ENCODE data around the gene PPP1R14D. TPM values are rescaled to one million over a fixed set of nuclear protein-coding genes. Genes with fewer than 3 reads are reported as not detected.
A peak's percentile ranks its signal among the peaks of the same experiment; 100 is the strongest.

The PPP1R14D gene
- total RNA-seq, 2 experiments from 2014 or later = not detected

DNA sequence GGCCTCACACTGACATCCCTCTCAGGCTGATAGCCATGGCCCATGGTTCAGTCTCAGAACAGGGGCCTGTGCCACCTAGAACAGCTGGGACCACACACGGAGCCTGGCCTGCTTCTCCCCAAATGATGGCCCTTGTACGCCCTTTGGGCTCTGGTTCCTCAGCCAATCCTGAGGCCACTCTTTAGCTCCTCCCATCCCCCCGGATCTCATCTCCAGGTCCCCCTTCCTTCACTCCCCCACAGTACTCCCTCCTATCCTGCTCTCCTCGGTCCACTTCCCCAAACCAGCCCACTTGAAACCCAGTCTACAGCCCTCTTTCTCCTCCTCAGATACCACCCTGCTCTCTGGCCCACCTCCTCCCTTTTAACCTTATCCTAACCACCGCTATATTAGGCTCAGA lies 39.4 kb downstream of the PPP1R14D start:
- Histone ChIP-seq H2AFZ (ENCODE audit: low read length) (no peak overlapping the region), H3K79me2 (ENCODE audit: insufficient read depth, low read depth, low read length) (0 out of 2 replicates have a peak, but pooled peaks cover 3% of the 10 kb centered on the region), H3K4me3 (ENCODE audit: low read depth, low read length, poor library complexity, severe bottlenecking) (no peak overlapping the region), H3K4me1 (ENCODE audit: insufficient read depth, low read length, poor library complexity, severe bottlenecking) (peaks cover 20% of the 10 kb centered on the region), H3K4me2 (ENCODE audit: low read length) (no peak overlapping the region), H3K9me2 (ENCODE audit: insufficient read depth, low read length) (no peaks in the 10 kb centered on the region), H3K27ac (ENCODE audit: low read depth, low read length, poor library complexity, severe bottlenecking) (no peak overlapping the region), H3K36me3 (ENCODE audit: insufficient read depth, low read length) (peaks cover 4% of the 10 kb centered on the region; the same call in 1 of the 2 replicates), H3K9me3 (ENCODE audit: low read length) (no peaks in the 10 kb centered on the region), H4K20me1 (ENCODE audit: insufficient read depth, low read length) (no peaks in the 10 kb centered on the region; the same call in 1 of the 2 replicates)
- no peak for TF ChIP-seq EZH2phosphoT487 (IDR thresholded peaks at IDR 0.05; ENCODE audit: borderline replicate concordance, low read depth, low read length)
- TF ChIP-seq, protein P1, sequence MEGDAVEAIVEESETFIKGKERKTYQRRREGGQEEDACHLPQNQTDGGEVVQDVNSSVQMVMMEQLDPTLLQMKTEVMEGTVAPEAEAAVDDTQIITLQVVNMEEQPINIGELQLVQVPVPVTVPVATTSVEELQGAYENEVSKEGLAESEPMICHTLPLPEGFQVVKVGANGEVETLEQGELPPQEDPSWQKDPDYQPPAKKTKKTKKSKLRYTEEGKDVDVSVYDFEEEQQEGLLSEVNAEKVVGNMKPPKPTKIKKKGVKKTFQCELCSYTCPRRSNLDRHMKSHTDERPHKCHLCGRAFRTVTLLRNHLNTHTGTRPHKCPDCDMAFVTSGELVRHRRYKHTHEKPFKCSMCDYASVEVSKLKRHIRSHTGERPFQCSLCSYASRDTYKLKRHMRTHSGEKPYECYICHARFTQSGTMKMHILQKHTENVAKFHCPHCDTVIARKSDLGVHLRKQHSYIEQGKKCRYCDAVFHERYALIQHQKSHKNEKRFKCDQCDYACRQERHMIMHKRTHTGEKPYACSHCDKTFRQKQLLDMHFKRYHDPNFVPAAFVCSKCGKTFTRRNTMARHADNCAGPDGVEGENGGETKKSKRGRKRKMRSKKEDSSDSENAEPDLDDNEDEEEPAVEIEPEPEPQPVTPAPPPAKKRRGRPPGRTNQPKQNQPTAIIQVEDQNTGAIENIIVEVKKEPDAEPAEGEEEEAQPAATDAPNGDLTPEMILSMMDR (conservative IDR thresholded peaks at IDR 0.05; ENCODE audit: low read length) = no peak
- BruUV-seq (replicated peaks) = no TSS peak
- ChIA-PET POLR2A (interaction anchor here (1.3 to 2.1 kb wide), 2 partner anchors 13 to 20 kb away, joined by 4 to 6 read pairs; partner anchors contain the start of gene C15orf62), CTCF (ENCODE audit: unreplicated experiment) (no interaction called here)
- no peak for DNase-seq (ENCODE audit: low spot score)
- intact Hi-C loops (cut with micrococcal nuclease; ENCODE audit: unreplicated experiment) = loop anchor here (10.0 kb wide), 1 partner anchor 274 kb away; no protein-coding TSS in a partner anchor

DNA sequence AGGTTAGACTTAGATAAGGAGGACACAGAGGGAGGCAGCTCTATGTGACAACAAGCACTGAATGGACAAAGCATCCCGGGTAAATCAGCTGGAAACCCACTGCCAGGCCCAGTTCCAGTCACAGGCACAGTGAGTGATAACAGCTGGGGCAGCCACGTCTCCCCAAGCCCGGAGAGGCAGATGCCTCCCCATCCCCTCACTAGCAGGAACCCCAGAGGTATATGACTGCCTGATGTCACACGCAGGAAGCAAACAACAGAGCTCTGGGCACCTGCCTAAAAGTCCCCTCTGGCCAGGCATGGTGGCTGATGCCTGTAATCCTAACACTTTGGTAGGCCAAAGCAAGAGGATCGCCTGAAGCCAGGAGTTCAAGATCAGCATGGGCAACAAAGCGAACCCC lies 40.5 kb downstream of the PPP1R14D start:
- Histone ChIP-seq H3K4me2 (ENCODE audit: low read length) (0 out of 2 replicates have a peak overlapping the region, but pooled peaks have one; percentile 34), H3K27ac (ENCODE audit: low read depth, low read length, poor library complexity, severe bottlenecking) (no peak overlapping the region), H3K79me2 (ENCODE audit: insufficient read depth, low read depth, low read length) (no peaks in the 10 kb centered on the region), H3K9me3 (ENCODE audit: low read length) (no peaks in the 10 kb centered on the region), H4K20me1 (ENCODE audit: insufficient read depth, low read length) (no peaks in the 10 kb centered on the region; the same call in 1 of the 2 replicates), H3K4me3 (ENCODE audit: low read depth, low read length, poor library complexity, severe bottlenecking) (no peak overlapping the region), H2AFZ (ENCODE audit: low read length) (no peak overlapping the region), H3K4me1 (ENCODE audit: insufficient read depth, low read length, poor library complexity, severe bottlenecking) (peaks cover 21% of the 10 kb centered on the region), H3K36me3 (ENCODE audit: insufficient read depth, low read length) (no peaks in the 10 kb centered on the region), H3K9me2 (ENCODE audit: insufficient read depth, low read length) (no peaks in the 10 kb centered on the region)
- ChIA-PET POLR2A (interaction anchor here (1.3 to 2.5 kb wide), 3 partner anchors 14 to 41 kb away, joined by 4 to 7 read pairs (median 6); partner anchors contain the start of gene C15orf62), CTCF (ENCODE audit: unreplicated experiment) (no interaction called here)
- DNase-seq (ENCODE audit: low spot score) = no peak
- intact Hi-C loops (cut with micrococcal nuclease; ENCODE audit: unreplicated experiment) = loop anchor here (10.0 kb wide), 1 partner anchor 273 kb away; no protein-coding TSS in a partner anchor
- no peak for TF ChIP-seq EZH2phosphoT487 (IDR thresholded peaks at IDR 0.05; ENCODE audit: borderline replicate concordance, low read depth, low read length)
- TF ChIP-seq, protein P1 (conservative IDR thresholded peaks at IDR 0.05; ENCODE audit: low read length) = no peak
- BruUV-seq (replicated peaks) = no TSS peak

DNA sequence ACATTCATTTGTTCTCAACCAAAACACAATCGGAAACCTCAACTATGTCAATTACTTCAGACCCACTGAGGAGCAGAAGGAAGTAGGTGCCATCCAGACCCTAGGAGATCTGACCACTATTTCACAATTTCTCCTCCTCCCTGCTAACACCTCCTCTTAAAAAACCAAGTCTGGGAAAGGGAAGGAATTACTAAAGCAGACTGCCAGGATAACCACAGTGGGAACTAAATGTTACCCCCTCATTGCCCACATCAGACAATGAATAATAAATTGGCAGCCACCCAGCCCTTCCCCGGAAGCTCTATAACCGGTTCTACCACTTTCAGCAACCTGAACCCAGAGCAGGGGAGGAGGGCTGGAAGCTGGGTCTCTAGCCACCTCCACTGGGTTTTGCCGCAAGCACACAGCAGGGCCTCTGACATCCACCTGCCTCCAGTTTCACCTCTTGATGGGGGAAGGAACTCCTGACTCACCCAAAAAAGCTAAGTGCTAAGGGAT lies 41.1 kb downstream of the PPP1R14D start:
- ChIA-PET POLR2A (interaction anchor here (0.6 to 2.5 kb wide), 3 partner anchors 14 to 141 kb away, joined by 6 to 8 read pairs (median 7); no protein-coding TSS in a partner anchor), CTCF (ENCODE audit: unreplicated experiment) (no interaction called here)
- H3K9me3 ChIP-seq (ENCODE audit: low read length) = no peaks in the 10 kb centered on the region
- H3K9me2 ChIP-seq (ENCODE audit: insufficient read depth, low read length) = no peaks in the 10 kb centered on the region
- no peaks in the 10 kb centered on the region for H3K79me2 ChIP-seq (ENCODE audit: insufficient read depth, low read depth, low read length)
- no peak overlapping the region for H3K4me3 ChIP-seq (ENCODE audit: low read depth, low read length, poor library complexity, severe bottlenecking)
- H3K36me3 ChIP-seq (ENCODE audit: insufficient read depth, low read length) = no peaks in the 10 kb centered on the region
- BruUV-seq (replicated peaks) = no TSS peak
- TF ChIP-seq, protein P1 (conservative IDR thresholded peaks at IDR 0.05; ENCODE audit: low read length) = no peak
- TF ChIP-seq EZH2phosphoT487 (IDR thresholded peaks at IDR 0.05; ENCODE audit: borderline replicate concordance, low read depth, low read length) = no peak
- H4K20me1 ChIP-seq (ENCODE audit: insufficient read depth, low read length) = no peaks in the 10 kb centered on the region; the same call in 1 of the 2 replicates
- H3K4me2 ChIP-seq (ENCODE audit: low read length) = peak overlapping the region; percentile 34; the same call in 1 of the 2 replicates
- peaks cover 26% of the 10 kb centered on the region for H3K4me1 ChIP-seq (ENCODE audit: insufficient read depth, low read length, poor library complexity, severe bottlenecking)
- intact Hi-C loops (cut with micrococcal nuclease; ENCODE audit: unreplicated experiment) = loop anchor here (10.0 kb wide), 1 partner anchor 273 kb away; no protein-coding TSS in a partner anchor
- no peak overlapping the region for H2AFZ ChIP-seq (ENCODE audit: low read length)
- no peak overlapping the region for H3K27ac ChIP-seq (ENCODE audit: low read depth, low read length, poor library complexity, severe bottlenecking)
- peak; percentile 19 for DNase-seq (ENCODE audit: low spot score)

Measured in OCI-LY7 (cell line).